ENCODE results near the gene ZNF829. TPM values are rescaled to one million over a fixed set of nuclear protein-coding genes. Genes with fewer than 3 reads are reported as not detected.

ZNF829 gene
- total and polyA plus RNA-seq, 2 donors (not counting 1 experiment from before 2014, with no cell fraction given): 1.5 to 9.6 TPM

Small RNAs within 50 kb of the gene (small RNA-seq; reads per million reads assigned to genes)
- not detected for gene RF00019 (ENCODE audit: insufficient read length, low read depth, low replicate concordance)

Other genes starting within 250 kb of the ZNF829 start
- 22.3 and 25.6 TPM in 2 replicates for gene ZNF461, start 249.5 kb downstream of the ZNF829 start, total RNA-seq
- 9.8 and 16.5 TPM in 2 replicates for gene ZNF461, start 249.5 kb downstream of the ZNF829 start, polyA plus RNA-seq
- 19.7 and 22.4 TPM in 2 replicates for gene ZNF567, start 228.7 kb downstream of the ZNF829 start, total RNA-seq
- gene ZNF567, start 228.7 kb downstream of the ZNF829 start, polyA plus RNA-seq: 5.3 and 9.8 TPM in 2 replicates
- 6.0 and 6.7 TPM in 2 replicates for gene ZNF850, start 143.5 kb downstream of the ZNF829 start, total RNA-seq
- gene ZNF850, start 143.5 kb downstream of the ZNF829 start, polyA plus RNA-seq: 1.7 and 2.0 TPM in 2 replicates
- gene ZNF790, start 77.9 kb downstream of the ZNF829 start, total RNA-seq: 14.8 and 15.1 TPM in 2 replicates
- gene ZNF790, start 77.9 kb downstream of the ZNF829 start, polyA plus RNA-seq: 1.1 and 2.0 TPM in 2 replicates
- gene ZNF345, start 65.4 kb downstream of the ZNF829 start, total RNA-seq: 17.7 and 19.5 TPM in 2 replicates
- gene ZNF345, start 65.4 kb downstream of the ZNF829 start, polyA plus RNA-seq: 6.2 and 8.8 TPM in 2 replicates
- 19.4 and 21.1 TPM in 2 replicates for gene ZNF568, start within 50 bp of the ZNF829 start, total RNA-seq
- gene ZNF568, start within 50 bp of the ZNF829 start, polyA plus RNA-seq: 8.2 and 9.8 TPM in 2 replicates
- 17.4 and 24.9 TPM in 2 replicates for gene ZNF420, start 162.1 kb upstream of the ZNF829 start, total RNA-seq
- gene ZNF420, start 162.1 kb upstream of the ZNF829 start, polyA plus RNA-seq: 7.7 and 10.4 TPM in 2 replicates